ENCODE data around the gene ST6GALNAC3.

ST6GALNAC3 gene

DNA sequence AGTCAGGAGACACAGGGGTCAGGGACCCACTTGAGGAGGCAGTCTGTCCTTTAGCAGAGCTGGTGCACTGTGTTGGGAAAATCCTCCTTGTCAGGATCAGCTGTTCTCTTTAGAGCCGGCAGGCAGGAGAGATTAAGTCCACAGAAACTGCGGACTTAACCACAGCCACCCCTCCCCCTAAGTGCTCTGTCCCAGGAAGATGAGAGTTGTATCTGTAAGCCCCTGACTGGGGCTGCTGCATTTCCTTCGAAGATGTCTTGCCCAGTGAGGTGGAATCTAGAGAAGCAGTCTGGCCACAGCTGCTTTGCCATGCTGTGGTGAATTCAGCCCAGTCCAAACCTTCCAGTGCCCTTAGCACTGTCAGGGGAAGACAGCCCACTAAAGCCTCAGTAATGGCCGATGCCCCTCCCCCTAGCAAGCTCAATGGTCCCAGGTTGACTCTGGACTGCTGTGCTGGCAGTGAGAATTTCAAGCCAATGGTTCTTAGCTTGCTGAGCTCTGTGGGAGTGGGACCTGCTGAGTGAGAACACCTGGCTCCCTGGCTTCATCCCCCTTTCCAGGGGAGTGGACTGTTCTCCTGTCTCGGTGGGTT, 172.8 kb downstream of the ST6GALNAC3 start:
- no peak for DNase-seq (ENCODE audit: low read depth)

DNA sequence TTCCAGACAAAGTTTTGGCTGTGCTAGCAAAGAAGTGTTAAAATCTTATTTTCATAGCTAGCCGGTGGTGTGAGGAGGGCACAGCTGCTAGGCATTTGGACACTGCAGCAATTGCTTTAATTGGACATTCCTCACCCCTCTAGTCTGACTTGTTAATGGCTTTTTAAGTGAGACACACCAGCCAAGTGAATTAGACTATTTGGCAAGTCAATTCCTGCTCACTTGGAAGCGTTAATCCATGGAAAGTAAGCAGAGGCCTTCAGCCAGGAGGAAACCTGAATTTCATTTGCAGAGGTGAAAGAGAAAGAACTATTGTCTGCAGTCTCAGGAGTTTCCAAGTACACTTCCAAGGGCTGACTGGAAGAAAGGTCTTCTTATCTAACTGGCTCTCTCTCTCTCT, 175.7 kb downstream of the ST6GALNAC3 start:
- DNase-seq (ENCODE audit: low read depth) = no peak

DNA sequence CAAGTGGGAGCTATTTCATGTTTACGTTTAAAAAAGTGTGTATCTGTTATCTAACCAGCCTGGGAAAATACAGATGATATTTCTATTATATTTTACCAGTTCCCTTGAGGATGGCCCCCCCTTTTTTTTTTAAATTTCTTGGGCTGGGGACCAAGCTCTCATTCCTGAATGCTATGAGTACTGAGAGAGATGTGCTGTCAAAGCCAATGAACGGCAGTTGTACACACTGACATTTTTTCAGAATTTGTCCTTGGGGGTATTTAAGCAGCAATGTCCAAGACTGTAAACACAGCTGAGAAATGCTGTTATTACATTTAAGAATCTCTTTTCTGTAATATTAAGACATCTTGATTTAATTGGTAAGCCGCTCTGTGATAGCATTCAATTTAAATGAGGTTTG, 177.9 kb downstream of the ST6GALNAC3 start:
- no peak for DNase-seq (ENCODE audit: low read depth)

GRCh38 chr1:76254104-76255030, 179.8 kb downstream of the ST6GALNAC3 start:
- DNase-seq (ENCODE audit: low read depth) = no peak

GRCh38 chr1:76256289-76257223, 182.0 kb downstream of the ST6GALNAC3 start:
- no peak for DNase-seq (ENCODE audit: low read depth)

DNA sequence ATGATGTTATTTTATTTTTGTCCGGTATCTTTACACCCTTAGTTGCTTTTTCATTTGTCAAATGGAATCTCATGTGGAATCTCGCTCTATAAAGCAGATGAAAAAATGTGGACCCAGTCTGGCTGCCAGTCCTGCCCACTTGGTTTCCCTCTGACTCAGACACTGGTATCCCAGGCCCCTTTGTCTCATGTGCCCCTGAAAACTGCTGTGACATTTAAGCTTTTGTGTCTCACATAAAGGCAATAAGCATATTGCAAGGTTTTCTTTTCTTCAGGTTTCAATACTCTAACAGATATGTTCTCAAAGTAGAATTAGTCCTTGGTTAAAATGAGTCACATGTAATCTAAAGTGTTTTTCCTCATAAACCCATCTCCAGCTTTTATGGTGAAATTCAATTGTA, 183.3 kb downstream of the ST6GALNAC3 start:
- DNase-seq (ENCODE audit: low read depth) = no peak

DNA sequence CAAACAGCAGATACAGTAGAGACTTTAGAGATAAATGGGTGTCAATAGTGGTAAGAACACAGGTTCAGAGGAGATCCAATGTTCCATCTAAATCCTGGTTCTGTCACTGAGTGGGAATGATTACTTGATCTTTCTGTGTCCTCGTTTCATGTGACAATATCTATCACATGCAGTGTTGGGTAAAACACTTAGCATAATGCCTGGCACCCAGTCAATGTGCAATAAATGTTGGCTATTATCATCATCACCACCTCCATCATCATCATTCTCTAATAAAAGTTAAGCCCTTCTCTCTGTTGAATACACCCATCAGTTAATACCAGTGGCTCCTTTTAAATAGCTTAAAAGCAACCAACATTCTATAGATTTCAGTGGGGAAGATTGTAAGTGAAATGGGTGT, 184.7 kb downstream of the ST6GALNAC3 start:
- no peak for DNase-seq (ENCODE audit: low read depth)

GRCh38 chr1:76260279-76260678, 185.7 kb downstream of the ST6GALNAC3 start:
- DNase-seq (ENCODE audit: low read depth) = no peak

GRCh38 chr1:76262601-76263000, 188.1 kb downstream of the ST6GALNAC3 start:
- no peak for DNase-seq (ENCODE audit: low read depth)

- no peak for DNase-seq (ENCODE audit: low read depth)
These were observed 190.1 kb downstream of the ST6GALNAC3 start for GRCh38 chr1:76264642-76265041.

DNA sequence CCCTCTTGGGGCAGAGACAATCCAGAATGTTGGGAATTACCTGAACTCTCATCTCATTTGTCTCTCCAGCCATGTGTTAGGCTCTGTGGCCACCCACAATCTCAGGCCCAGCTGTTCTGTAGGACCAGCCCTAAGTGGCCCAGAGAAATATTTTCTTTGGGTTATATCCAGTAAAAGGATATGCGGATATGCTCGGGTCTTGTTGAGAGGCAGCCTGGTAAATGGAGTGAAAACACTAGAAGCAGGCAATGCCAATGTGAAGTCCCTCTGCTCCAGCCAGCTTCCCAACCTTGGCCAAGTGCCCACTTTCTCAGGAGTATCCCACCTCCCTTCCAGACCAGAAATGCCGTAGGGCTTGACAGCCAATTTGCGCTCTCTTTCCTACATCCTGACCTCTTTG, 192.2 kb downstream of the ST6GALNAC3 start:
- DNase-seq (ENCODE audit: low read depth) = no peak

DNA sequence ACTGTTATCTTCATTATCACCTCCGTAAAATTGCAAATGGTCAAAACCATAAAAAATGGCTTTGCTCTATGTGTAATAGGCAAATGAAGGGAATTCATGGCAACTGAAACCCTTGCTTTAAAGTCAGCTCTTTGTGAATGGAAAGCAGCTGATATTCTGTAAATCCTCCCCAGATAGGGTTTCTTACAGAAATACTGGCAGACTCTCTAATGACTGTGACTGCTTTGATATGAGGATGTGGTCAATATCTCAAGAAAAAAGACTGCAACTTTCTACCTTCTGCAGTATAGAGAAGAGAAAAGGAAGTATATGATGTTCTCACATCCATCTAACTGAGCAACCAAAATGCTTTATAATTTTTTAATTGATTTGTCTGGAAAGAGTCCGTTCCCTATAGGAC, 193.1 kb downstream of the ST6GALNAC3 start:
- no peak for DNase-seq (ENCODE audit: low read depth)

DNA sequence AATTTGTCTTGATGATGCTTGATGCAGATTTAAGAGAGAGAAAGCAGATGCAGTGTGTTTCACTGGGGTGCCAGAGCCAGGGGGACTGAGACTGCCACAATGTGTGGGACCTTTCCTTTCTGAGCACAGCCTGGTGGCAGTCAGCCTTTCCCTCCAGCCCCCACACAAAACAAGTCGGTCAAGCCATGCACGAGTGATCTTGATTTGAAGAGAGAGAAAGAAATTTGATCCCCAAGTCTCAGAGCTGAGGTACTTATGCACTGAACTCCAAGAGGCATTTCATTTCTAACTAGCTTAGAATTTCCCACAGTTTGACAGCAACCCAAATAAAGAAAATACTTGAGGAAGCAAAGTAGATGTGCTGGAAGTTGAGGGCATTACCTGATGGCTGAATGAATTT, 193.8 kb downstream of the ST6GALNAC3 start:
- no peak for DNase-seq (ENCODE audit: low read depth)

DNA sequence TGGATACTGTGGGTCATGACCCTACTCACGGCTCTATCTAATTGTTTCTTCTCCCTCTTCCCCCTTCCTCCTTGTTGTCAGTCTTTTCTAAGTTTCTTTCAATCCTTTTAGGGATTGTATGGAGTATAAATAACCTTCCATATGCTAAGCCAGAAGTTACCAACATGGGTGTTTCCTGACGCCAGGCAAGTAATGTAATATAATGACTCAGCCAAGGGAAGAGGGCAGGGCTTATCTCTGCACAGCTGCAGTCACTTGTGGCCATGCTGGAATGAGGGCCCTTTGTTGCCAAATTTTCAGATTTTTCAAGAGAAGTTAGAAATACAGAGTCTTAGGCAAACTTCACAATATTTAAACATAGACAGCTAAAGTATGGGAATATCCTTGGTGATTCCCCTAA, 194.6 kb downstream of the ST6GALNAC3 start:
- no peak for DNase-seq (ENCODE audit: low read depth)

- no peak for DNase-seq (ENCODE audit: low read depth)
These were observed 199.8 kb downstream of the ST6GALNAC3 start for GRCh38 chr1:76274302-76274701.

GRCh38 chr1:76274718-76275117, 200.2 kb downstream of the ST6GALNAC3 start:
- no peak for DNase-seq (ENCODE audit: low read depth)

- no peak for DNase-seq (ENCODE audit: low read depth)
These were observed 204.2 kb downstream of the ST6GALNAC3 start for GRCh38 chr1:76278711-76279100.

- DNase-seq (ENCODE audit: low read depth) = no peak
These were observed 204.7 kb downstream of the ST6GALNAC3 start for GRCh38 chr1:76279101-76279748.

- DNase-seq (ENCODE audit: low read depth) = no peak
These were observed 206.8 kb downstream of the ST6GALNAC3 start for GRCh38 chr1:76281306-76281705.

GRCh38 chr1:76284842-76285241, 210.3 kb downstream of the ST6GALNAC3 start:
- no peak for DNase-seq (ENCODE audit: low read depth)

GRCh38 chr1:76285578-76286135, 211.1 kb downstream of the ST6GALNAC3 start:
- no peak for DNase-seq (ENCODE audit: low read depth)

DNA sequence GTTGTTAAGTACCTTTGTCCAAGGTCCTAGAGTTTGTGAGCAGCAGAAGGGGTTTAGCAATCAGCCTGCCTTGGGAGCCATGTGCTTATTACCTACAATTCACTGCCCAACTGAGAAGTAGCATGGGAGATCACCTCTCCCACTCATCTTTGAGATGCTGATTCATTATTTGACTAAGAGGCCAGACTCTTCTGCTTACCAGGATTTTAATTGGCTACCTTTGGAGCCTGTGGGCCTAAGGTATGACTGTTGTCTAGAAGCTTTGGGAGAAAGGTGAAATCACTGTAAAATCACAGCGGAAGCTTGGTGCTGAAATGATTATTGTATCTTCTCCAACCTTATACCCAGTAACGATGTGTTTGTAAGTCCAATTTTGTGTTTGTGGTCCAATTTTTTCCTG, 213.4 kb downstream of the ST6GALNAC3 start:
- DNase-seq (ENCODE audit: low read depth) = no peak

Measured in stimulated activated CD8-positive, alpha-beta memory T cell treated with anti-CD3 and anti-CD28 coated beads, Interleukin-12 subunit alpha, Interleukin-12 subunit beta, amount 100 ng/mL, for 4 hours (primary cell).